ENCODE results near the gene PGLYRP1.

DNA sequence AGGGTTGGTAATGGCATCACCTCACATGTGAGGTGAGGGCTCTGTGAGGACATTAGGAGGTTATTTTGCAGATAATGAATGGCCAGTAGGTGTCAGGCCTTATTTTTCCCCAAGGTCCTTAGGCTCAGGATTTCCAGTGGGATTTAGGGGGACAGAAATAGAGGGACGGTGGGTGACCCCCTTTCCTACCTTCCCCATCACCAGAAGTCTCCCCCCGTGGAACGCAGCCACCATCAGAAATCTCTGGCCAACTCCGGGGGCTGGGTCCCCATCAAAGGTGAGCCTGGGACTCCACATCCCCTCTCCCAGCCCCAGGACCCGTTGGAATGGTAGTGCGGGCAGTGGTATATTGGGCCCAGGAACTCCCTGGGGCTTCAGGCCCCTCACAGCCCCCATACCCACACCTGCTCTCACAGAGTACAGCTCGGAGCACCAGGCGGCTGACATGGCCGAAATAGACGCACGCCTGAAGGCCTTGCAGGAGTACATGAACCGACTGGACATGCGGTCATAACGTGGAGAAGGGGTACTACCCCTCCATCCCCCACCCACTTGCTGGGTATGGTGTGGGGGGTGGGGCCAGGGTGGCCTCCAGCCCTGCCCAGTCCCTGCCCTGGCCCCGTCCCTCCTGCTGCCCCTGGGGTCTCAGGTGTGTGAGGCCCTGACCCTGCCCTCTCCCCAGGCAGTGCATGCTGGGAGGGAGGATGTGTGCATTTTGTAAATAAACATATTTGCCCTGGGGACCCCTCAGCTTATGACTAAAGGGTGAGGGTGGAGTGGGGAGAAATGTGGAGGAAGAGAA, 4.8 kb downstream of the PGLYRP1 start:
- no peak for TF ChIP-seq EZH2phosphoT487 (IDR thresholded peaks at IDR 0.05)
- TF ChIP-seq, protein P1, sequence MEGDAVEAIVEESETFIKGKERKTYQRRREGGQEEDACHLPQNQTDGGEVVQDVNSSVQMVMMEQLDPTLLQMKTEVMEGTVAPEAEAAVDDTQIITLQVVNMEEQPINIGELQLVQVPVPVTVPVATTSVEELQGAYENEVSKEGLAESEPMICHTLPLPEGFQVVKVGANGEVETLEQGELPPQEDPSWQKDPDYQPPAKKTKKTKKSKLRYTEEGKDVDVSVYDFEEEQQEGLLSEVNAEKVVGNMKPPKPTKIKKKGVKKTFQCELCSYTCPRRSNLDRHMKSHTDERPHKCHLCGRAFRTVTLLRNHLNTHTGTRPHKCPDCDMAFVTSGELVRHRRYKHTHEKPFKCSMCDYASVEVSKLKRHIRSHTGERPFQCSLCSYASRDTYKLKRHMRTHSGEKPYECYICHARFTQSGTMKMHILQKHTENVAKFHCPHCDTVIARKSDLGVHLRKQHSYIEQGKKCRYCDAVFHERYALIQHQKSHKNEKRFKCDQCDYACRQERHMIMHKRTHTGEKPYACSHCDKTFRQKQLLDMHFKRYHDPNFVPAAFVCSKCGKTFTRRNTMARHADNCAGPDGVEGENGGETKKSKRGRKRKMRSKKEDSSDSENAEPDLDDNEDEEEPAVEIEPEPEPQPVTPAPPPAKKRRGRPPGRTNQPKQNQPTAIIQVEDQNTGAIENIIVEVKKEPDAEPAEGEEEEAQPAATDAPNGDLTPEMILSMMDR (IDR thresholded peaks at IDR 0.05) = no peak

Measured in neural progenitor cell (in vitro differentiated cells).